Measurements from ENCODE around the gene RIN3.

RIN3 gene

GRCh38 chr14:92728759-92729364 is 215.3 kb downstream of the RIN3 start:
- no peak for DNase-seq

DNA sequence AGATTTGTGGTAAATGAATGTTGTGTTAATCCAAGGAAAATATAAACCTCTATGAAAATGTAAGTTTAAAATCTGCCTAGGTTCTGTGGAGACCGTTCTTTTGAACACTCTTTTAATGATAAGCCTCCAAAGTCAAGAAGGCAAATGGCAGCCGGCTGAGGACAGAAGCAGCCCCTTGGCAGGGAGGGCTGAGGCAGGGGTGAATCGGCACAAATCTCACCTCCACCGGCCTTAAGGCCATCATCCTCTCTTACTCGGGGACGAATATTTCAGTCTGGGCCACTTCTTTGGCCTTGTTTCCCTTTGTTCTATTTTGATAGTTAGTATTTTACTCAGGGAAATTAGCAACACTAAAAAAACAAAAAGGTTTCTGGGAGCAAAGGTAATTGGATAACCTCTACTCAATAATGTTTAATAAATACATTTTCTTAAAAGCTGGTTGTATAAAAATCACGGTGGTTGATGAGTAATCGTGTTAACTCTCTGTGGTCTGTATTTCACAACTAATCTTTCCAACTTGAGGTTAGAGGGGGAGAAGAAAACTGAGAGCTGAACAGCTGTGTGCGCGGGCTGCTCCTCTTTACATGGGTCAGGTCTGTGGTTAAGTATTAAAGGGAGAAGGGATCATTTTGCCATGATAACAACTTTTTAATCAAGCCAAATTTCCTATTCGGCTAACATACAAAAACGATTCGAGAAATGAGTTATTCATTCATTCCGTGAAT is 216.2 kb downstream of the RIN3 start:
- peak; percentile 90 for DNase-seq

GRCh38 chr14:92731622-92732115 is 218.1 kb downstream of the RIN3 start:
- DNase-seq = no peak

DNA sequence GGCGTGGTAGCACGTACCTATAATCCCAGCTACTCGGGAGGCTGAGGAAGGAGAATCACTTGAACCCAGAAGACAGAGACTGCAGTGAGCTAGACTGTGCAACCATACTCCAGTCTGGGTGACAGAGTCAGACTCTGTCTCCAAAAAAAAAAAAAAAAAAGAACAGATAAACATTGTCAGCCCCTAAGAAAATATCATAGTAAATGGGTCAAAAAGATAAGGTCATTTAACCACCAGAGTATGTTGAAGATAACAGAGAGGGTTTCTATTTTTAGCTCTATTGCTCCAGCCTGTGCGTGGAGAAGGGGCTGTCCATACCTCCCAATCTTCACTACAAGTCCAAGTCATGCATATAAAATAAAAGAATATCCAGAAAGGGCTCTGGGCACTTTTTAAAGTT is 219.4 kb downstream of the RIN3 start:
- DNase-seq = no peak

GRCh38 chr14:92734618-92735017 is 221.0 kb downstream of the RIN3 start:
- DNase-seq = no peak

DNA sequence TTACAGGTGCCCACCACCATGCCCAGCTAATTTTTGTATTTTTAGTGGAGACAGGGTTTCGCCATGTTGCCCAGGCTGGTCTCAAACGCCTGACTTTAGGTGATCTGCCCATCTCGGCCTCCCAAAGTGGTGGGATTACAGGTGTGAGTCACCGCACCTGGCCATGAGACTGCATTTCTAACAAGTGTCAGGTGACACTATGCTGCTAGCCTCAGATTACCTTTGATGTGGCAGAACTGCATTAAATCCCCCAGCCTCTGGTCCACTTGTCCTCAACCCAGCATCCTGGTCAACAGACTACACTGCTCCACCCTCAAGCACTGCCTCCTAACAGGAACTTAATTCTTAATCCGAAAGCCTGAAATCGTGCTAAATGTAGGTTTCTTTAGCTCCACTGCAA is 221.8 kb downstream of the RIN3 start:
- no peak for DNase-seq

DNA sequence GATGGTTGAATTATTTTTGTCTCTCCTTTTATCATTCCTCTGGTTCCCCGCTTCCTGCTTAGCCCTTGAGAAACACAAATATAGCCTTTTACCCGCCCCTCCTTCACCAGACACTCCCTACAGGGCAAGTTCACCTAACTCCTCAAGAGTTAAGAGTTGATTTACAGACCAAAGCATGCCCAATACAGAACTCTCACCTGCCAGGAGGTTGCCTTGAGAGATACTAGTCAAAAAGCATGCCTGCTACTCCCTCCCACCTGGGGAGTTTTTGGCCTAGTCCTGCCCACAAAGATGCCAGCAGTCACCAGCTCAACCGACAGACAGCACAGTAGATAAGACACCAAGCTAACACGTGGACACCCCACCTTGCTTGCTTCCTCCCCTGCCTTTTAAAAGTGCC is 223.6 kb downstream of the RIN3 start:
- no peak for DNase-seq

- DNase-seq = no peak
These were observed 224.1 kb downstream of the RIN3 start for GRCh38 chr14:92737619-92738188.
